K562 (cell line): ENCODE measurements around the gene HLA-DOA. TPM values are rescaled to one million over a fixed set of nuclear protein-coding genes. Genes with fewer than 3 reads are reported as not detected.

Source experiments
- COPS2 ChIP-seq: fragments of 450-650 bp; conservative IDR thresholded peaks from 2 replicates; pipeline ENCODE4 v1.6.1; 2016; ENCODE audit warnings: mild to moderate bottlenecking, moderate library complexity
- GTF2E2 ChIP-seq: fragments of 200-800 bp; sonication (Bioruptor generic); IDR thresholded peaks from 2 replicates; pipeline ENCODE4 v1.6.1; 2016; ENCODE audit warnings: missing genetic modification characterization, missing compliant biosample characterization
- KLF13 ChIP-seq: fragments of 450-650 bp; IDR thresholded peaks from 2 replicates; pipeline ENCODE4 v1.6.1; 2016; ENCODE audit warnings: missing genetic modification characterization, low read depth, mild to moderate bottlenecking, missing compliant biosample characterization, moderate library complexity, borderline replicate concordance
- MEF2D ChIP-seq: conservative IDR thresholded peaks from 2 replicates; pipeline ENCODE4 v1.6.1; 2016; ENCODE audit warnings: low read depth, missing genetic modification characterization, missing compliant biosample characterization
- MYC ChIP-seq, 2 experiments: fragments of 250-450 bp in 1 of 2; sonication (Bioruptor Pico) in 1 of 2; IDR thresholded peaks; 2 replicates each; pipeline versions ENCODE4 v1.5.1 to v1.6.1; 2012 to 2021; ENCODE audit warnings: low read depth in 2 of 2, borderline replicate concordance in 1 of 2, improper control_type of control experiment in 1 of 2, low read length in 1 of 2, mild to moderate bottlenecking in 1 of 2, moderate library complexity in 1 of 2
- NEUROD1 ChIP-seq: fragments of 150-350 bp; IDR thresholded peaks from 2 replicates; pipeline ENCODE4 v1.6.1; 2014; ENCODE audit warnings: borderline replicate concordance, low read length, low read depth; ENCODE audit not compliant: partially characterized antibody
- NR2F6 ChIP-seq: fragments of 450-650 bp; formaldehyde crosslinking; IDR thresholded peaks from 2 replicates; pipeline ENCODE4 v1.4.0; 2020; ENCODE audit warnings: mild to moderate bottlenecking
- PHF20 ChIP-seq: fragments of 450-650 bp; IDR thresholded peaks from 2 replicates; pipeline ENCODE4 v1.6.1; 2018; ENCODE audit not compliant: partially characterized antibody
- SAFB ChIP-seq: fragments of 200-400 bp; formaldehyde crosslinking; IDR thresholded peaks from 2 replicates; pipeline ENCODE4 v1.6.1; 2017; ENCODE audit warnings: low read depth, low read length, borderline replicate concordance
- SMAD3 ChIP-seq: fragments of 450-650 bp; formaldehyde crosslinking; conservative IDR thresholded peaks from 2 replicates; pipeline ENCODE4 v1.4.0; 2020; ENCODE audit warnings: mild to moderate bottlenecking
- SRSF1 ChIP-seq: fragments of 200-400 bp; formaldehyde crosslinking; IDR thresholded peaks from 2 replicates; pipeline ENCODE4 v1.6.1; 2017; ENCODE audit warnings: mild to moderate bottlenecking, low read depth, low read length, moderate library complexity
- ZBED1 ChIP-seq: IDR thresholded peaks from 2 replicates; pipeline ENCODE4 v1.6.1; 2014
- ZKSCAN3 ChIP-seq: fragments of 250-450 bp; sonication (Bioruptor Pico); IDR thresholded peaks from 2 replicates; pipeline ENCODE4 v1.4.0; 2020
- ZNF696 ChIP-seq: fragments of 250-450 bp; sonication (Bioruptor Pico); conservative IDR thresholded peaks from 2 replicates; pipeline ENCODE4 v1.4.0; 2020; ENCODE audit warnings: mild to moderate bottlenecking, moderate library complexity
- polyA plus RNA-seq, 8 experiments: library from polyadenylated mRNA; depleted of rRNA in 4 of 8; stranded (reverse) in 5 of 8; unstranded in 3 of 8; fragments of >200 nt; fragmentation: Nextera tagmentation in 2 of 8; fragmentation: Illumina TruSeq in 1 of 8; extraction: Ambion mirVana in 2 of 8; extraction: Trizol in 1 of 8; gene quantifications; 2 replicates each; pipeline versions ENCODE4 v1.2.1 to v1.2.3, GENCODE V29; 2011 to 2014; ENCODE audit warnings: inconsistent platforms in 1 of 8, missing spikeins in 1 of 8
- total RNA-seq, 7 experiments: library from RNA; depleted of rRNA in 6 of 7; stranded (reverse); fragments of >200 nt in 6 of 7; fragmentation: Illumina TruSeq in 2 of 7; extraction: Trizol in 2 of 7; gene quantifications; 2 replicates each; pipeline versions ENCODE4 v1.2.1 to v1.2.3, GENCODE V29; 2011 to 2021; ENCODE audit warnings: low replicate concordance in 1 of 7
- TF ChIP-seq, protein P1 (sequence below): fragments of 250-450 bp; sonication (Bioruptor Pico); IDR thresholded peaks from 2 replicates; pipeline ENCODE4 v1.4.0; 2020
- TF ChIP-seq, protein P2 (sequence below): fragments of 450-650 bp; formaldehyde crosslinking; IDR thresholded peaks from 2 replicates; pipeline ENCODE4 v1.4.0; 2020; ENCODE audit warnings: mild to moderate bottlenecking, moderate library complexity

Gene HLA-DOA
- total and polyA plus RNA-seq, 9 of the 15 experiments (the other 6 are each of a cell fraction or from before 2014, with no cell fraction given) = 0.07 TPM; not detected in 8

DNA sequence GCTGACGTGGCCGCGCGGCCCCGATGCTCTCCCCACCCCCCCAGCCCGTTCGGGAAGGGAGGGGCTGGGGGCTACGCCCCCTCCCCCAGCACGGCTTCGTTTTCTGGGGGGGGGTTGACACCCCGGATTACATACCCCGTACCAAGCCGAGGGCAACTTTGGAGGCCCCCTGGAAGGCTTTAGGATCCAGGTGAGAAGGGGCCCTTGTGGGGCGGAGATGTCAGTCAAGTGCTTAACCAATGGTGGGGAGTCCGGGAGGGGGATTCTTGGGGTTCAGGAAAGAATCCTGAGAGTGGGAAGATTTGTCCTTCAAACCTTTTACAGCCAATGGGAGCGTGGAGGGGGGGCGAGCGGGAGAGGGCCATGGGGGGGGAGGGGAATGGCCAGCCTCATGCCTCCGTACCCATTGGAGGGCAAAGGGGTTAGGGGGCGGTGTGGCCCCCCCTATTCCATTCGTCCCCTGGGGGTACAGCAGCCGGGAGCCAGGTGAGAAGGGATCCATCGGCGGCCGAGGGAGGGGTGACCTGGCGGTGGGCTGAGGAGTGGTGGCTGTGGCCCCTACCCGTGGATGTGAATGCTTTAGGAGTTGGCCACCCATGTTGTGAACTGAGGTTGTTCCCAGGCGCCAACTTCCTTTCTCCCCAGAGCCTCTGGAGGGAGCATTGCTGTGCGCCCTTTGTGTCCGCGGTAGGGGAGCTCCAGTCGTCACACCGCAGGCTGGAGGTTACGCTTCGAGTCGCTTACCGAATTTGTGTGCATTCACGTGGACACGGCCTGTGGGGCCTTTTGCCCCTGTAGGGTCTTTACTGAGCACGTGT, 40.3 kb downstream of the HLA-DOA start (continued):
- TF ChIP-seq SMAD3 (CRISPR knock-in tag) (no peak; the same call in 1 of the 2 replicates), GTF2E2 (tag) (no peak; the same call in 1 of the 2 replicates), SAFB (no peak), ZKSCAN3 (no peak), MEF2D (tag) (no peak; the same call in 1 of the 2 replicates), ZBED1 (no peak), KLF13 (tag) (peak; percentile 68; the same call in 1 of the 2 replicates), NR2F6 (CRISPR knock-in tag) (no peak), MYC (IDR thresholded peaks at IDR 0.05; ENCODE audit: low read depth, low read length) (peak; percentile 77), MYC (CRISPR knock-in tag; IDR thresholded peaks at IDR 0.05; ENCODE audit: borderline replicate concordance, low read depth) (peak; percentile 95), SRSF1 (no peak), ZNF696 (no peak), NEUROD1 (no peak), COPS2 (no peak), PHF20 (no peak)
- TF ChIP-seq, protein P1, sequence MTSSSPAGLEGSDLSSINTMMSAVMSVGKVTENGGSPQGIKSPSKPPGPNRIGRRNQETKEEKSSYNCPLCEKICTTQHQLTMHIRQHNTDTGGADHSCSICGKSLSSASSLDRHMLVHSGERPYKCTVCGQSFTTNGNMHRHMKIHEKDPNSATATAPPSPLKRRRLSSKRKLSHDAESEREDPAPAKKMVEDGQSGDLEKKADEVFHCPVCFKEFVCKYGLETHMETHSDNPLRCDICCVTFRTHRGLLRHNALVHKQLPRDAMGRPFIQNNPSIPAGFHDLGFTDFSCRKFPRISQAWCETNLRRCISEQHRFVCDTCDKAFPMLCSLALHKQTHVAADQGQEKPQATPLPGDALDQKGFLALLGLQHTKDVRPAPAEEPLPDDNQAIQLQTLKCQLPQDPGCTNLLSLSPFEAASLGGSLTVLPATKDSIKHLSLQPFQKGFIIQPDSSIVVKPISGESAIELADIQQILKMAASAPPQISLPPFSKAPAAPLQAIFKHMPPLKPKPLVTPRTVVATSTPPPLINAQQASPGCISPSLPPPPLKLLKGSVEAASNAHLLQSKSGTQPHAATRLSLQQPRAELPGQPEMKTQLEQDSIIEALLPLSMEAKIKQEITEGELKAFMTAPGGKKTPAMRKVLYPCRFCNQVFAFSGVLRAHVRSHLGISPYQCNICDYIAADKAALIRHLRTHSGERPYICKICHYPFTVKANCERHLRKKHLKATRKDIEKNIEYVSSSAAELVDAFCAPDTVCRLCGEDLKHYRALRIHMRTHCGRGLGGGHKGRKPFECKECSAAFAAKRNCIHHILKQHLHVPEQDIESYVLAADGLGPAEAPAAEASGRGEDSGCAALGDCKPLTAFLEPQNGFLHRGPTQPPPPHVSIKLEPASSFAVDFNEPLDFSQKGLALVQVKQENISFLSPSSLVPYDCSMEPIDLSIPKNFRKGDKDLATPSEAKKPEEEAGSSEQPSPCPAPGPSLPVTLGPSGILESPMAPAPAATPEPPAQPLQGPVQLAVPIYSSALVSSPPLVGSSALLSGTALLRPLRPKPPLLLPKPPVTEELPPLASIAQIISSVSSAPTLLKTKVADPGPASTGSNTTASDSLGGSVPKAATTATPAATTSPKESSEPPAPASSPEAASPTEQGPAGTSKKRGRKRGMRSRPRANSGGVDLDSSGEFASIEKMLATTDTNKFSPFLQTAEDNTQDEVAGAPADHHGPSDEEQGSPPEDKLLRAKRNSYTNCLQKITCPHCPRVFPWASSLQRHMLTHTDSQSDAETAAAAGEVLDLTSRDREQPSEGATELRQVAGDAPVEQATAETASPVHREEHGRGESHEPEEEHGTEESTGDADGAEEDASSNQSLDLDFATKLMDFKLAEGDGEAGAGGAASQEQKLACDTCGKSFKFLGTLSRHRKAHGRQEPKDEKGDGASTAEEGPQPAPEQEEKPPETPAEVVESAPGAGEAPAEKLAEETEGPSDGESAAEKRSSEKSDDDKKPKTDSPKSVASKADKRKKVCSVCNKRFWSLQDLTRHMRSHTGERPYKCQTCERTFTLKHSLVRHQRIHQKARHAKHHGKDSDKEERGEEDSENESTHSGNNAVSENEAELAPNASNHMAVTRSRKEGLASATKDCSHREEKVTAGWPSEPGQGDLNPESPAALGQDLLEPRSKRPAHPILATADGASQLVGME (CRISPR knock-in tag) = no peak
- TF ChIP-seq, protein P2, sequence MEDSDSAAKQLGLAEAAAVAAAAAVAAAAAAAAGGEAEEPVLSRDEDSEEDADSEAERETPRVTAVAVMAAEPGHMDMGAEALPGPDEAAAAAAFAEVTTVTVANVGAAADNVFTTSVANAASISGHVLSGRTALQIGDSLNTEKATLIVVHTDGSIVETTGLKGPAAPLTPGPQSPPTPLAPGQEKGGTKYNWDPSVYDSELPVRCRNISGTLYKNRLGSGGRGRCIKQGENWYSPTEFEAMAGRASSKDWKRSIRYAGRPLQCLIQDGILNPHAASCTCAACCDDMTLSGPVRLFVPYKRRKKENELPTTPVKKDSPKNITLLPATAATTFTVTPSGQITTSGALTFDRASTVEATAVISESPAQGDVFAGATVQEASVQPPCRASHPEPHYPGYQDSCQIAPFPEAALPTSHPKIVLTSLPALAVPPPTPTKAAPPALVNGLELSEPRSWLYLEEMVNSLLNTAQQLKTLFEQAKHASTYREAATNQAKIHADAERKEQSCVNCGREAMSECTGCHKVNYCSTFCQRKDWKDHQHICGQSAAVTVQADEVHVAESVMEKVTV (CRISPR knock-in tag) = no peak
